GM21528 (cell line): Measurements from ENCODE around the gene DMRT3.

Experiments
- ATAC-seq: cut with Tn5 transposase; IDR thresholded peaks from one replicate; pipeline ENCODE4 v1.9.1; 2021; ENCODE audit warnings: mild to moderate bottlenecking, moderate library complexity; ENCODE audit not compliant: unreplicated experiment, low FRiP score

DMRT3 gene

DNA sequence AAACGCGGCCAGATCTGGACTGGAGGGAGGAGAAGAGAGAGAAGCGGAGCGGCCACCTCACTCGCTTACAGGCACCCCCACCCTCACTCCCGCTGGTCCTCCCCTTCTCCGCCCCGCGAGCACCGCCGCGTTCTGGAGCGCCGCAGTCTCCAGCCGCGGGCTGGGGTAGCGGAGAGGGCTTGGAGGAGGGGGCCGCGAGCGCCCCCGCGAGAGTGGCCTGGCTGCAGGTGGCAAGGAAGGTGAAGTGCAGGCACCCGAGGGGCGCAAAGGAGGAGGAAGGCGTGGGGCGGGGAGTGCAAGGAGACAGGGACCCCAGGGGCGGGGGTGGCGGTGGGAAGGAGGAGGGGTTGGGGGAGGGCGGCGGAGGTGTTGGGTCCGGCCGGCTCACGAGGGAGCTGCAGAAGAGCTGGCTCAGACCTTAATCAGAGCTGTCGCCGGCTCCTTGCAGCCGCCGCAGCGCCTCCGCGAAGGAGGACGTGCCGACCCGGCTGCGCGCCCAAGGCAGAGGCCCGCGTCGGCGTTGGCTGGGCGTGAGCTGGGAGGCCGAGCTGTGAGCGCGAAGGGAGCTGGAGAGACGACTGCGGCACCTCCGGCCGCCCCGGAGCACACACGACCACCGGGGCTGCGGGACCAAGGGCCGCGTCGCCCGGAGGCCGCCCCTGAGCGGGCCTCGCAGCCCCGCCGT, at the start of gene DMRT3:
Gene DMRT3, plus strand, starts transcription at position 398 of the 685 bp plus-strand sequence. CDS start 347 bp downstream, outside the sequence.
- no peak for ATAC-seq

DNA sequence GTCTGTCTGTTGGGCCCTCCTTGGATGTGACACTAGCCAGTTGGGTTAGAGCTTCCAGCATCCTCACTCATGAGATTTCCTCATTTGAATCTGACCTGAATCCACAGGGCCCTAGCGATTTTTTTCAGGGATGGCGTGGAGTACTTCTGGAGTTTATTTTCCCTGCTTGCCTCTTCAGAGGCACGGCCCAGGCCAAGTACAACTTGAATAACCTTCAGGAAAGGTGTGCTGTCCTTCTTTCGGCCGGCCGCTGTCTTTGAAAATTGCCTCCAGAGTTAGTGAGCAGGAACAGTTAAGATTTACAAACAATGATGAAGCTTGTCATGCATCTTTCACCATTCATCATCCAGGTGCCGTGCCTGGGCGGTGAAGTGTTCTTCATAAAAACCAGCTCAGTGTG, 49.5 kb upstream of the DMRT3 start:
- no peak for ATAC-seq

DNA sequence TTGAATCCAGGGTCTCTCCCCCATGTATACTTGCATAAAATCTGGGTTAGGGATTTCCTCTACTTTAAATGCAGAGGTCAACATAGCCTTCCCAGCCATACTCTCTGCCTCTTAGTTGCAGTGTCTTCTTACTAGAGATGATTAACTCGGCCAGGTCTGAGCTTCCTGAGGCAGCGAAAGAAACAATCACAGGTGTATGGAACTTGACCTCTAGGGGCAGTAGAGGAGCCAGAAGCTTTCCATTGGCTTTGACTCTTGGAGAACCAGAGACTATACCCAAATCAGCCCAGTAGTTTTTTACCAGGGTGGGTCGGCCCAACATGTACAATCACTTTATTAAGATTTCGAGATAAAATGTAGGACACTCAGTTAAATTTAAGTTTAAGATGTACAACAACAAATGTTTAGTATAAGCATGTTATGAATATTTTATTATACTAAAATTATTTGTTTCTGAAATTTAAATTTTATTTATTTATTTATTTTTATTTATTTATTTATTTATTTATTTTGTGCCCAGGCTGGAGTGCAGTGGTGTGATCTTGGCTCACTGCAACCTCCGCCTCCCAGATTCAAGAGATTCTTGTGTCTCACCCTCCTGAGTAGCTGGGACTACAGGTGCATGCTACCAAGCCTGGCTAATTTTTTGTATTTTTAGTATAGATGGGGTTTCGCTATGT, 48.0 kb upstream of the DMRT3 start:
- ATAC-seq = no peak

- no peak for ATAC-seq
Measured at GRCh38 chr9:929719-930118, 46.7 kb upstream of the DMRT3 start.

GRCh38 chr9:933356-933755, 43.1 kb upstream of the DMRT3 start:
- no peak for ATAC-seq

GRCh38 chr9:935348-935965, 41.0 kb upstream of the DMRT3 start:
- ATAC-seq = no peak

DNA sequence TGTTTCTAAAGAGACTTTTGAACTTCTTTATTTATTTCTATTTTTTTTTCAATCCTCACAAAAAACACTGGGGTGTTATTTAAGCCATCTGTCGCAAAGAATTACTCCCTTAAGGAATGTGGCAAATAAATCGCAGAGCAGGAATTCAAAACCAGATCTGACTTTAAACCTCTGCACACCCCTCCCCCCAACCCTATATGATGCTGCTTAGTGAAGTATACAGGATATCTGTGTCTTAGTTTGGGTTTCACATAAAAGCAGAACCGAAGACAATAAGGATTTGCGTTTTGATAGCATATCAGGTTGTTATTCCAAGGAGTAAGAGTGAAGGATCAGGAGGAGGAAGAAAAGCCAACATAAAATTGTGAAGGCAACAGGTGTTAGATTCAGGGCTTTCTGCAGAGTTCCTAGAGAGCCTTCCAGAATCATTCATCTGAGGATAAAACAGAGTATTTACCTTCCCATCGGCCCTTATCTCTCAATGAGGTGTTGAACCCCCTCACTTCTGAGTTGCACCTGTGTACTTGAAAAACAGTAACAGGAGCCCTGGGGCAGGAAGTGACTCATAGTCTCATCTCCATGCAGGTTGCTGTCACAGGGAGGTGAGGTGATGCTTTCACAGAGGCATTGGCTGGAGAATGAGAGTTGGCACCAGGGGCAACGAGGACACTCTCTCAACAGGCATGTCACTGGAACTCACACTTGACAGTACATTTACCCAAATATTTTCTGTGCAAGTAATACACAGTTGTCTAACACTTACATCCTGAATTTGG, 33.5 kb upstream of the DMRT3 start:
- ATAC-seq = no peak

GRCh38 chr9:947985-948384, 28.5 kb upstream of the DMRT3 start:
- ATAC-seq = no peak

GRCh38 chr9:948497-948896, 28.0 kb upstream of the DMRT3 start:
- no peak for ATAC-seq

GRCh38 chr9:950139-950538, 26.3 kb upstream of the DMRT3 start:
- ATAC-seq = no peak

DNA sequence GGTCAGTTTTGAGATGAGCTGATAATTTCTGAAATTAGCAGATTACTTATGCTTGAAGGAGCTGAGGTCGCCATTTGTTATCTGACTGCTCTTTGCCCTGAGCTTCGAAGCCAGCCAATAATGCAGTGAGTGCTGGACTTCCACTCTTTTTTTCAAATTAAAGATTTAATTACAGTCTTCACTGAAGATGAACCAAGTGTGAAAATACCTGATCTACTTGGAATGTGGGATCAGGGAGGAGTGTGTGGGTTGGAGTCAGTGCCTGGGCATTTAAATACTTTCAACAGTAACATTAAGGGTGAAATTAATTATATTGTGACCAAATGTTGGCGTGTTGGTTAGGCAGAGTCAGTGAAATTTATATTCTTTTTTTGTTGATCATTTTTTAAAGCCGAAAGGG, 23.9 kb upstream of the DMRT3 start:
- ATAC-seq = no peak

GRCh38 chr9:959105-959504, 17.4 kb upstream of the DMRT3 start:
- ATAC-seq = no peak

DNA sequence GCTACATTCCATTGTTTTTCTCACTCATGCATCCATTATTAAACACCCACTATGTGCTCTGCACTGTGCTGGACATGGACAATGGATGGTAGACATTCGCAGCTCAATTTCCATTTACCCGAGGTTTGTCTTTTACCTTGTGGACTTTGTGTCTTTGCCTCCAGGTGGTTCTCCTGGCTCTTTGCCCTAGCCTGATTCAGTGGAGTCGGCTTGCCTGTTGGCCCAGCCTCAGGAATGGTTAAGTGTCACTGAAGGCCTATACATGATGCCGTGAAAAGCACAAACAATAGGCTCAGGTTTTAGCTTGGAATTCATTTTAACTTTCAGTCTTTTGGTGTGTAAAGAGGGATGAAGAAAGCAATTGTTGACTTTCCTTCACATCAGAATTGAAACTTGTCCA, 16.5 kb upstream of the DMRT3 start:
- no peak for ATAC-seq

DNA sequence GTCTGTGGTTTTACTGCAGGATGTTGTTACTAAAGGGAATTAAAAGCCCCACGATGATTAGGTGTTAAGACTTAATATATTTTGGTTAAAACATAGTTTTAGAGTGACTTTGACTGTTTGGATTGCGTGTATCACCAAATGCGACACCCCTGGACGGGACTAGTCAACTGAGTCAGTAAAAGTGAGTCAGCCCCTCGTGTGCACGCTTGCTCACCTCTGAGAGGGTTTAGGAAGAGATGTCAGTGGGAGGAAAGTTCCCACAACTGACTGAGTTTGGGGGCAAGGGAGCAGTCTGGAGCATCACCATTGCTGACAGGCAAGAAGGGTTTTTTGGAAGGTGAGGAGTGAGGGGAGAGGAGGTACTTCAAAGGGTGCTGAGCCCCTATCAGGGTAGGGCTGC, 14.4 kb upstream of the DMRT3 start:
- no peak for ATAC-seq

GRCh38 chr9:965497-965896, 11.0 kb upstream of the DMRT3 start:
- no peak for ATAC-seq

- no peak for ATAC-seq
Measured at GRCh38 chr9:966870-967269, 9.6 kb upstream of the DMRT3 start.

GRCh38 chr9:967436-967835, 9.0 kb upstream of the DMRT3 start:
- ATAC-seq = no peak

DNA sequence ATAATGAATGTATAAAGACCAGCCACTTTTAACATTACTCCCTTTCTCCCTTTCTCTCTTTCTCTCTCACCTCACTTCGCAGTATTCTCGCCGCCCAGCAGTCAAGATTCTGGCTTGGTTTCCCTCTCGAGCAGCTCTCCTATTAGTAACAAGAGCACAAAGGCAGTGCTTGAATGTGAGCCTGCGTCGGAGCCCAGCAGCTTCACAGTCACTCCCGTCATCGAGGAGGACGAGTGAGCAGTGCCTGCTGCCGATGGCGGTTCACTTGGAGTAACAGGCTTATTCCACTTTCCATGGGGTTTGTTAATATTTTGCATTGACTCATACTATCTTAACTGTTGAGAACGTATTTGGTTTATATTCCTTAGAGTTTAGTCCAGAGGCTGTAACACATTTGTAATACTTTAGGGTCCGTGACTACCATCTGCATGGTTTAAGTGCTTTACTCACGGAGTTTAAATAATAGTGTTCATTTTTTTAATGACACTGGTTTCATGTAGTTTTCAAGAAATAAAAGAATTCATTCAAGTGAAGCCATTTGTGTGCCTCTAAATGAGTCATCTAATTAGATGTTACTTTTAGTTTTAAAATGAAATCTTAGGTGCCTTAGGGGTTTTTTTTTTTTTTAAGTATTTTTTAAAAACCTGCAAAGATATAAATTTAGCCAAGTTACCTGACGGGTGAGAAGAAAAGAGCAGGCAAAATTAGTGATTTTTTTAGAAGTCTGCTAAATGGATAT, 8.4 kb upstream of the DMRT3 start:
- no peak for ATAC-seq

DNA sequence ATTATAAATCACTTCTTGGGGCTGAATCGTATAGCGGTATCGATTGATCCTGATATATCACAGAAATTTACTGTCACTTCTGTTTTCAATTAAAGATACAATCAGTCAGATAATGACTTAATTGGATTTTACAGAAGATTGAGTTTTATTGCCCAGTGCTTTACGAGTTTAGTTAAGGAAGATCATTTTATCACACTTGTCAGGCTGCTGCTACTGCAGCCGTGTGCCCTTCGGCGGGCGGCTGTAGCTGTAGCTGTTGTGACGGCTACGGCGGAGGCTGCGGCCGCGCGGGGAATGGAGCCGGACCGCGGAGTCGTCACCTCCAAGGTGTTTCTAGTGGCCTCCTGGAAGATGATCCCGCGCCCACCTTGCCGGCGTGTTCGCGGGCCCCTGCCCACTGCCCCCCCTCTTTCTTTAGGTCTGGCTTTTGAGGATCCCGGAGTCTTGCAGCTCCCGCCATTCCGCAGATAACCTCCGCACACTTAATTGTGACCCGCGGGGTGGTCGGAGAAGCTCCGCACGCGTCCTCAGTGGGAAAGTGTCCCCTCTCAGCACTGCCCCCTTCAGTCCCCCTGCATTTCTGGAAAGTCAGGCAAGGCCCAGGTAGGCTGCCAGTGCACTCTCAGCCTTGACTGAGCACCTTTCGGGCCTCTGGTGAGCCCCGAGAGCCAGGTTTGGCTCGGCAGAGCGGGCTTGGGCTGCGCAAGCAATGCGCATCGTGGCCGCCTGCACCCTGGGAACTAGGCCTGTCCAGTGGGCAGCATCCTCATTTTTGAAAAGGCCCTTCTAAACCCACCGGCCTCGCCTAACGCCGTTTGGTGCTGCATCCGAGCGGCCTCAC, 6.9 kb upstream of the DMRT3 start:
- no peak for ATAC-seq
